Cardiac septum (tissue), 1 donor: ENCODE results near the gene SLC6A12. TPM values are rescaled to one million over a fixed set of nuclear protein-coding genes. Genes with fewer than 3 reads are reported as not detected.
"Not testable (repeated sequence)": the region's sequence is repeated elsewhere in the genome, so short reads cannot be mapped to it uniquely, and the experiment has no call there.

ENCODE experiments used
- DNase-seq: peaks from one replicate; pipeline ENCODE4 v3.0.0-alpha.2; 2020; ENCODE audit warnings: low spot score
- intact Hi-C: fragments of 100-400 bp; cut with DNase I; formaldehyde crosslinking; loops from one replicate; pipeline ENCODE4 v1.14.0; 2022
- total RNA-seq: library from RNA; stranded (reverse); fragmentation: NEBNext Ultra II Directional; extraction: Animal tissue kit (Norgen Biotek cat#: 25700); gene quantifications from one replicate; pipeline ENCODE4 v1.2.1, GENCODE V29; 2021
- donor health status: DM: no; HTN: no; CAD: no.

SLC6A12 gene
- total RNA-seq, 1 donor from 2014 or later = 2.7 TPM

DNA sequence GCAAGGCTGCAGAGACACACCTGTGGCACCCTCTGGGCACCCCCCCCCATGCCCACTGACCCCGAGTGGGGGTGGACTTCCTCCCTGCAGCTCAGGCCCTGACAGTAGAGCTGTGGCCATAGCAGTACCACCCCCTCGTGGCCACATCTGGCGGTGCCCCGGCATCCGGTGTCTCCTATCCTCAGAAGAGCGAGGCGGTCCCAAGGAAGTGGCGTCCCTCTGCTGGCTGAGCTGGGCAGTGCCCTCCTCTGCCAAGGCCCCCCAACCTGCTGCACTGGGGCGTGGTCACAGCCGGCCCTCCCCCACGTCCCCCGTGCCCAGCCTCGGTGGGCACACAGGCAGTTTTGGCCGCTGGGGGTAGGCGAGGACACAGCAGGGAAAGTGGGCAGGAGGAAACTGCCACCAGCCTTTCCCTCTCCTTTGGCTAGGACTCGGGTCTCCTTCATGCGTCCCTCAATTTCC lies 6.0 kb upstream of the SLC6A12 start:
- intact Hi-C loops = no loop called here
- no peak for DNase-seq

DNA sequence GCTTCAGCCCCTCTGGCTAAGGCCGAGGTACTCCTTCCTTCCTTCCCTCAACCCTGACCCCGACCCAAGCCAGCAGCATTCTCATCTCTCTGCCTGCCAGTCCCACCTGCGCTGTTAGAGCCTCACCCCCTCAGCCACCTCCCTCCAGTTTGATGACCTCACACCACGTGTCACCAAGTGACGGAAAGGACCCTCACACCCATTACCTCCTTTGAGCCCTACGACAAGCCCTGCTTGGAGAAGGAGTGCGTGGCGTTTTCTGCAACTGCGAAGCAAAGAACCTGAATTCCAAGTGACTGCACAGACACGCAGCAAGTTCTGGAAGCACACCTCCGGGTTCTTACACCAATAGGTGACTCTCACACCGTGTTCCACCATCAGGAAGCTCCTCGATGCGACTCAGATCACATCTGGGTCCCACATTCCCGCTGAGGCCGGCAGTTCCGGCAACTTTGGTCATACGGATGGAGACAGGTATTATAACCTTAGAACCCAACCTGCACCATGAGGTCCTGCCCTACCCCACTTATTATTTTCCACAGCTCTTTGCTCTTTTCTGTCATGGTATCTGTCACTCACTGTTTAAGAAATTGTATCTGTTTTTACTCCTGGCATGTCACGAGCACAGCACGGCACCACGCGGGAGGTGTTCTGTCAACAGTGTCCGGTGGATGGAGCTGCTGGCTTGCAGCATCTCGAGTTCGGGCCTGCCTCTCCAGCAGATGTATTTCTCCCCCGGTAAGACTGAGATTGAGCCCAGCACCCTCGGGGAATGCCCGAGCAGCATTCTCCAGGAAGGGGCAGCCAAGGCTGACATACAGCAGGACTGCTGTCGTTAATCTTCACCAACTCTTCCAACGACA lies 5.0 kb upstream of the SLC6A12 start:
- no peak for DNase-seq
- intact Hi-C loops = no loop called here

DNA sequence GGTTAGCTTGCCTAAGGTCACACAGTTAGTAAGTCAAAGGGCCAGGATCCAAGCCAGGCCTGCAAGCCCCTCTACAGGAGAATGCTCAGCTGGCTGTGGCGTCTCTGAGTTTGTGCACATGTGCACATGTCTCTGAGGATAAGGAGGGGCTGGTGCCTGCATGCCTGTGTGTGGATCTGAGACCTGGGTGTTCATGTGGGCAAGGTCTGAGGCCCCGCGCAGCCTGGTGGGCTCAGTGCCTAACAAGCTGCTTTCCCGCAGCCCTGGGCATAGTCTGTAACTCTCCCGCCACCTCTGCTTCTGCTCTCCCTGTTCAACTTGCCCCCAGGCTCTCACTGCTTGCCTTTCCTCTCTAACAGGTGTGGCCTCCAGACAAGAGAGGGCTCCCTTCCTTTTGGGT lies 4.3 kb upstream of the SLC6A12 start:
- DNase-seq = no peak
- intact Hi-C loops = no loop called here

DNA sequence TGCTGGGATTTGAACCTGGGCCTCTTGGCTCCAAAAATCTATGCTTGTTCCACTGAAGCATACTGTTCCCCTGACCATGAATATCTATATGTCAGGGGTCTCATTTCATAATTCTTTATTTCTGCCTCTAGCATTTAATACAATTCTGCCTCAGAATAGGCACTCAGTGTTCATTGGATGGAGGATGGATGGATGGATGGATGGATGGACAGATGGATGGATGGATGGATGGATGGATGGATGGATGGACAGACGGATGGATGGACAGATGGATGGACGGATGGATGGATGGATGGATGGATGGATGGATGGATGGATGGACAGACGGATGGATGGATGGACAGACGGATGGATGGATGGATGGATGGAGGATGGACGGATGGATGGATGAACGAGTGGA lies 3.1 kb upstream of the SLC6A12 start:
- DNase-seq, intact Hi-C loops: not testable (repeated sequence)

DNA sequence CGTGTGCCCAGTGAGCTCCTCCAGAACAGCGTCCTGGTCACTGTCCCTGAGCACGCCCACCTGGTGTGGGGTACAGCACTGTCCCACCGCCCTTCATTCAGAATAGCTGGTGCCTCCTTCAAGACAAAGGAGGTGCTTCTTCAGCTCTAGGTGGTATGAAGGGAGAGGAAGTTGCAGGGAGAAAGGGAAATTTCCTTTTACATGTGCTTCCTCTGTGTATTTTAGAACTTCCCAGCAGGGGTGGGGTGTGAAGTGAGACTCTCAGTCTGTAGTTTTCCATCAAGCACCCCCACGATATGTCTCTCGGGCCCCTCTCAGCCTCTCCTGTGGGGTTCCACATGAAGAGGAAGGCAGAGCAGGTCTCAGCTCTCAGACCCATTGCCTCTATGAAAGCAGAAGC lies 1.2 kb upstream of the SLC6A12 start:
- no peak for DNase-seq
- intact Hi-C loops = no loop called here

DNA sequence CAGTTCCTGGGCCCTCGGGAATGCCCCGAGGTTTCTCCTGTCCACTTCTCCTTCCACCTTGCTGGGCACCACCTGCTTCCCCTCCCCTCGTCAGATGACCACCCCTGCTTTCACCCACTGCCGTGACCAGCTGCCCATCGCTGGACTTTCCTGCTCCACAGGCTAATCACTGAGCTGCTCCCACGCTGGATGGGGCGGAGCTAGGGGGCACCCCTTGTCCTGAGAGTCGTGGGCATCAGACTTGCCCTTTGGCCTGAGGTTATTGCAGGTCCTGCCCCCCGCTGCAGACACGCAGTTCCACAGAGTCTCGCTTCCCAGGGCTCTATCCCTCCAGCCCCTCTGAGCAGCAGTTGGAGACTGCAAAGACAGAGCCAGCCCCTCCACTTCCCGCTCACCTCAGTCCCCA lies 427 bp downstream of the SLC6A12 start:
- intact Hi-C loops = no loop called here
- DNase-seq = no peak

DNA sequence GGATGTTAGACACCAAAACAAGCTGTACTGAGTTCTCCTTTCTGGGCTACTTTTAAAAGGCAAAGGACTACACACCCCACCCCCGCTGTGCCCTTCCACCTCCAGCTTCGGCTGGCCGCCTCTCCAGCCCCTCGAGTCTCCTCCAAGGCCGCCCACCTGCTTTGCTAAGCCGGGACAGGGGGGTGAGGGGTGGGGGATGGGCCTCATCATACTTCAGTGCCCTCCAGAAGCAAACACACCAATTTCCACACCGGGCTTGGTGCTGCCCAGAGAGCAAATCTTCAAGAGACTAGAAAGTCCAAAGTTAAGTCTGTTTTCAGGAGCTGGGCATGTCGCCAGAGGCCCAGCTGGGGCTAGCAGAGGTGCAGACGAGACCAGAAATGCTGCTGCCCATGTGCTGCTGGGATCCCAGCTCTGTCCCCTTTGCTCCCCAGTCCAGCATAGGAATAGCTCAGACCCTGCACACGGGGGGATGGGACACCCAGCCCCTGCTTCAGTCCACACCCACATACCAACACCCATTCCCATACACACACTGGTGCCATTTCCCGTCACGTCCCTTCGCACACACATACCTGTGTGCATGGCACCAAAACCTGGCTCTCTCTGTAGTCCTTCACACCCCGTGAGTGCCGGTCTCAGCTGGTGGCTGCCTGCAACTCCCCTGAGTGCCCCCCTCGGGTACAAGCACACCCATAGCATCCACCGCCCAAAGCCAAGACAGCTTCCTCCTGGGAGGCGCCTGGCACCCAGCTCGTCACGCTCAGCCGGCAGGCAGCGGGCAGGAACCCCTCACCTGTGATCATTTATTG lies 1.0 kb downstream of the SLC6A12 start:
- no peak for DNase-seq
- intact Hi-C loops = no loop called here

DNA sequence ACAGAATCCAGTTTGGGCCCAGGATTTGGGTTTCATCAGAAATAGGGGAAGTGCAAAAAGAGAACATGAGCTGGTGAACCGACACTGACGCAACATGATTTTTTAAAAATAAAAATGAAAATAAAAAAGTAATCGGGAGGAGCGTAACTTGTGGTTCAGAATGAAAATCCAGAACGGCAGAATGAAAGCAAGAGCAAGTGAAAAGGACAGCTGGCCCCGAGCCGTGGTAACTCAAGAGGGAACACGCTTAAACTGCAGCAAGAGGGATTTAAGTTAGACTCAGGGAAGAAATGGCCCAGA lies 1.6 kb downstream of the SLC6A12 start:
- intact Hi-C loops = no loop called here
- DNase-seq = no peak

DNA sequence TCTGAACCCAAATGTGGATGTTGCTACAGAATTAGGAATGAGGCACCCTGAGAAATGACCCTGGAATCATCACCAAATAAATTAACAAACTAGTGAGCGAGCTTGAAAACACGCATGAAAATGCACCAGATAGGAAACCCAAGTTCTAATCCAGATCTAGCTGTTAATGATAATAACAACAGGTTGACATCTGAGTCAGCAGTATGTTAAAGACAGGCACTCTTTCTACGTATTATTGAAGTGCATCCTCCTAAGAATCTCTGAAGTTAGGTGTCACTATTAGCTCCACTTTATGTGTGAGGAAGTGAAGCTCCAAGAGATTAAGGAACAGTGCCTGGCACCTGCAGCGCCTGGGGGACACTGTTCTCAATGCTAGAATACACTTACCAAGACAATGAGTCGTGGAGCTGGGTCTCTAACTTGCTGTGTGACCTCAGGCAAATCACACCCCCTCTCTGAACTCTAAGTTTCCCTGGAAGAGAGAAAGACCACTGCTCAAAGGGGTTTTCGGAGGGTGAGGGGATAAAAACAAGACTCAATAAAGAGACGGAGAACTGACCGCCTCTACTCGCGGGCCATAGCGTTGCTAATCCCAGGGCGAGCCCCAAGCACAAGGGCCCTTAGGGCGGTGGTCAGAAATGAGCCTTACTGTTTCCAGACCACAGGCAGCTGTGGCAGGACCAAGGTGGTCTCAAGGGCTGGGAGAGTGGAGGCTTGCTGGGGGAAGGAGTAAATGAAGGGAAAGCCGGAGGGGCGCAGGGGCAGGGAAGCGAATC lies 2.1 kb downstream of the SLC6A12 start:
- DNase-seq = no peak
- intact Hi-C loops = no loop called here

DNA sequence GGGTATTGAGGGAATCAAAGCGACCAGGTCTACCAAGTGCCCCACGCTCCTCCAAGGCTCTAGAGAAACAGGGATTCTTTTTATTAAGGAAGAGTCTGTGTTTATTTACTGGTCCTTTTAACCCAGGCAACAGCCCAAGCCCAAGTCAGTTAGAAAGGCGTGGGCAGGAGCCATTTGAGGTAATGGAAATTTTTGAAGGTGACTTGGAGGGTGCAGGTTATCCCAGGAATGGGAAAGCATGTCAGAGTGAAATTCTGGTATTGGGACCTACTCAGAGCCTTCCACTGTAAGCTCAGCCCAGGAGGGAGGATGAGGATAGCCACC lies 2.9 kb downstream of the SLC6A12 start:
- intact Hi-C loops = no loop called here

DNA sequence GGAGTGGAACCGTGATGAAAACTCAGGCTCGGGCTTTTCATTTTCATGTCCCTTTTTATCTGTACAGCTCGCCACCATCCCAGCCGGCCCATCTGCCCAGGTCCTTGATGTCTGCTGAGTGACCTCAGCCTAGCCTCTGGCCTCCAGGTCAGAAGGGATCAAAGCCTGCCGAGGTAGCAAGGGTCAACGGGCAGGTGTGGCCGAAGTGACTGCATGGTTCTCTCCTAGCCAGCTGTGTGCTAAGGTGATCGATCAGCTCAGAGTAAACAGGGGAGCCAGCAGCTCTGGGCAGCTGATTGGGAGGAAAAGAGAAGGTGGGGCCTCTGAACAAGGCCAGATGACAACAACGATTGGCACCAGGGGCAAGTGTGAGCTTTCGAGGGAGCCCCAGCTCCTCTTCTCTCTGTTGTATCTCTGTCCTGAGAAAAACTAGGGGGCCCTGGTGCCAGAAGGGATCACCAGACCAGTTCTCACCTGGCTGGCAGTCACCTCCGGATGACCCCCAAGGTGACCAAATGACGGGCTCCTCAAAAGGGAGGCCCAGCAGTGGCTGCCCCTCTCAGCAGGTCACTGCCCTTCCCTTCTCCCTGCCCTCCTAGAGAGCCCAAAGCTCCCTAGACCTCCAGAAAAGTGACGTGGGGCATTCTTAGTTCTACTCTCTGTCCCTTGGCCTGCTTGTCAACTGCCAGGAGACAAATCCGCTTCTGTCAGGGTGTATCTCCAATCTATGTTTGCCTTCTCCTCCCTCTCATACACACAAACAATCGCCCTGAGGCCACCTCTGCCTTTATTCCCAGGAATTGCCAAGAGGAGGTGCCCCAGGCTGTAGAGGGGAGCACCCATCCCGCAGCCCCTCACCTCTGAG lies 3.4 kb downstream of the SLC6A12 start:
- intact Hi-C loops = no loop called here
- no peak for DNase-seq

More for the DNA sequence above, 2.9 kb downstream of the SLC6A12 start:
- DNase-seq = no peak

DNA sequence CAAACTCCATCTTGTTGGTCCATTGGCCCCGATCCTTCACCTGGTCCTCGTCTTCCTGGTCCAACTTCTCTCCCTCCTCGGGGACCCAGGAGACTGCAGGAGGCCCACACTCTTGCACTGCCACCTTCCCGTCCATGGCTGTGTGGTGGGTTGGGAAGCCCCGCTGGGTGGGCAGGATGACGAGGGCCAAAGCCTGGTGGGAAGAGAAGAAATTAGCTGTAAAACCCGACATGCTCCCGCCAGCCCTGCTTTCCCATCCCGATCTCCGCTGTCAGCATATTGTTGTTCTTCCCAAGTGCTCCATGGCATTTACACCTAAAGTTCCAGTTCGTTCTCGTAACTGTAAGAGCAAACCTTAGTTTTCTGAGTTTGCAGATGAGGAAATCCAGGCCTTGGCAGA lies 4.1 kb downstream of the SLC6A12 start:
- DNase-seq = no peak
- intact Hi-C loops = no loop called here

DNA sequence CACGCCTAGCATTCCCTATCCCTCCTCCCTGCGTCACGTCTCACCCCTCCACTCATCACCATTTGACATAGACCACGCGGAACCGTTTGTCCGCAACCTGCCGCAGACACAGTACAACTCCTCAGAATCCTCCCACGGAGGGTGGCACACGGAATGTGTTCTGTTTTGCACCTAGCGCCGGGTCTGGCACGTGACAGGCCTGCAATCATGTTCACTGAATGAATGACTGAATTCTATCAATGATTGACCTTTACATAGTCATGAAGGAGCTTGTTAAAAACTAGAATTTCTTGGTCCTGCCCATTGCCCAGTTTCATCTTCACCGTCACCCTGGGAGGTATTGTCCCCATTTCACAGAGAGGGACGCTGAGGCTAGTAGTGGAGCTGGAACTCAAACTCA lies 4.7 kb downstream of the SLC6A12 start:
- intact Hi-C loops = no loop called here
- no peak for DNase-seq

DNA sequence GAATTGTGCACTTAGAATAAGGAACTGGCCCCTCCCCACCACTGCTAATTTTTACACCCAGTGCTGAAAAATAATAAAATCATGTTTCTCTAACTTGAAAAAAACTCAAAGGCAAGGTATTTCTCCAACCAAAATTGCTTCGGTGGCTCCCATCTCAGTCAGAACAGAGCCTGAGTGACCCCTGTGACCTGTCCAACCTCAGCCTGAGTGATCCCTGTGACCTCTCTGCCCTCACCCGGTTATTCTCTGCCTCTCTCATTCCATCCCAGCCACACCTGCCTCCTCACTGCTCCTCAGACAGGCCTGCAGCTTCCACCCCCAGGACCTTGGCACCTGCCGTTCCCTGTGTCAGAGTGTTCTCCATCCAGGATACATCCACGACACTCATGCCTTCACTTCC lies 5.1 kb downstream of the SLC6A12 start:
- intact Hi-C loops = no loop called here
- DNase-seq = no peak

DNA sequence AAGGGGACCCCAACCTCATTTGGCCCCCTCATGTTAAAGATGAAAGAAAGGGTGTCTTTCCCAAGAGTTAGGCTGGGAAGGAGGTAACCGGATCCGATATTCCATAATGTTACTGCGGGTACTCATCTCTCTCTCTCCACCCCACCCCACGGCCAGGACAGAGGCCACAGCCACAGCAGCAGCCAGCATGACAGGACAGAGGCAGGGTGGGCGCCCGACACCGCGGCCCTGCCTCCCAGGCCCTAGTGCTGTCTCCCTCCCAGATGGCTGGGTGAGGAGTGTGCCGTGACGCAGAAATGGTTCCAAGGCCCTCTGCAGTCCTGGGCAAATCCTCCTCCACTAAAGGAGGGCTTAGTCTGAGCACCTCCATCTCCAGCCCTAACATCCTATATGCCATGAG lies 6.2 kb downstream of the SLC6A12 start:
- intact Hi-C loops = no loop called here
- no peak for DNase-seq

DNA sequence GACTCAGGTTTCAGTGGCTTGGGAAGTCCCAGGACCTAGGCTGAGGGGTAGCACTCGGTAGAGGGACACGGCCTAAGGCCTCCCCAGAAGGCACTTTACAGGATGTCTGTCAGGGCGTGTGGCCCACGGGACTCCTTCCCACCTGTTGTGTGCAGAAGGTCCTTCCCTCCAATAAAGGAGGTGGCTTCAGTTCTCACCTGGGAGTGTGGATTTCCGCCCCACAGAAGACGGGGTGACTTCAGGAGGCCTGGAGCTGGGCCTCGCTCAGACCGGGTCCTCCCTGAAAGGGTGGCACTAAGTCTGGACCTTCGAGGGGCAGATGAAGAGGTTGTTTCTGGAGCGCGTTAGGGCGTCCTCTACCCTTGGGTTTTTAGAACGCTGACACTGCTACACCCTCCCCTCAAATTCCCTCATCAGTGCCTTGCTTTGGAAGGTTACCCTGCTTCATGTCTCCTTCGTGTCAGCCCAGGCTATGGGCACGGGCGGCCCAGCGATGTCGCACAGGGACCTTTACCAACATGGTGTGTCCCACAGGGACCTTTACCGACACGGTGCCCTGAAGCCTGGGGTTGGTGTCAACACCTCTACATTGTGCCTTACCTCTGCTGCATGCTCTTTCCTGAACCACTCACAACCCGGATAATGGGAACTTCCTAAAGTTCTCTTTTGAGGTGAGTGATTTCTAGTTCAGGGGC lies 7.1 kb downstream of the SLC6A12 start:
- DNase-seq = no peak

DNA sequence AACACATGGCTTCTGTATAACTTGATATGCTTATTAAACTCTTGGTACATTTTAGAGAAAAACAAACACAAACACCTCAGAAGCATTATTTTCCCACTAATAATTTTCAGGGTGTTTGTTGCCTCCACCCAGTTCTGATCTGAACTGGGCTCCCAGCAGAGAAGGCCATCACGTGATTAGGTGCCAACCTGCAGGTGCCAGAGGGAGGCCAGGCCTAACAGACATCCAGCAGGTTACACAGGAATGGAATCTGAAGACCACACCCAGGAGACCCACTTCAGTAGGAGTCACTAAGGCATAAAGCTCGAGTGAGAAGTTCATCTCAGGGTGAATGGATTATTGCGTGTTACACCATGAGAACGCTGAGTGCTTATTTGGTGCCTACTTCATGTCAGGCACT lies 8.9 kb downstream of the SLC6A12 start:
- intact Hi-C loops = no loop called here
- no peak for DNase-seq

More for the DNA sequence above, 7.1 kb downstream of the SLC6A12 start:
- intact Hi-C loops = no loop called here

DNA sequence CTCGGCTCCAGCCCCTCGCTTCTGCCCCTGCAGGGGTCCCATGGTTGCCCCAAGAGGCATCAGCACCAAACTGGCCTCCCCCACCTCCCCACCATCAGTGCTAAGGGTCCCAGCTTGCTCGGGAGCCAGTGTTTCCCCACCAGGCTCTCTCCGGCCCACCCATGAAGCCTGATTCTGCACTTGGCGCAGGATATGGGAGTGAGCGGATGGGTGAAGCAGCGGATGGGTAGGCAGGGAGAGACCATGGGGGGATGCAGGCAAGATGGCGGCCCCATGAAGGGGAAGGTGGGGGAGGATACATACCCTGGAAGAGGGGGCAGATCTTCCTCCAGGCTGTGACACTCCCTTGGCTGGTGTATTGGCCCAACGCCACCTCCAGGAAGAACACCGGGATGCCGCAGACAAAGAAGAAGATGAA lies 9.7 kb downstream of the SLC6A12 start:
- intact Hi-C loops = no loop called here

More for the DNA sequence above, 9.7 kb downstream of the SLC6A12 start:
- no peak for DNase-seq
